Measurements from ENCODE around the gene KSR1. TPM values are rescaled to one million over a fixed set of nuclear protein-coding genes. Genes with fewer than 3 reads are reported as not detected.

Gene KSR1
- total and polyA plus RNA-seq, 10 of the 15 experiments (the other 5 are each of a cell fraction or from before 2014, with no cell fraction given) = 0.97 to 66.6 (median 22.9) TPM

- H2AFZ ChIP-seq (ENCODE audit: control insufficient read depth, low read depth, low read length) = no peak overlapping the region
- intact Hi-C loops (cut with micrococcal nuclease; ENCODE audit: unreplicated experiment) = no loop called here
- H4K20me1 ChIP-seq (ENCODE audit: control insufficient read depth, insufficient read depth) = no peaks in the 10 kb centered on the region
- CTCF ChIA-PET = no interaction called here
- DNase-seq (ENCODE audit: low read depth, low spot score) (no peak), ATAC-seq (no peak), FAIRE-seq (no peak)
- 10% methylated on average over 5 of the region's 5 CpGs for WGBS (ENCODE audit: insufficient coverage, insufficient replicate concordance, low lambda C conversion rate, missing lambda C conversion rate)
- RAD21 ChIA-PET (ENCODE audit: unreplicated experiment) = no interaction called here
- POLR2A ChIA-PET = no interaction called here
- no peak overlapping the region for H3K4me2 ChIP-seq (ENCODE audit: control insufficient read depth, insufficient read depth)
- H3K27me3 ChIP-seq (replicated peaks in 1 of 2; ENCODE audit: control insufficient read depth in 2 of 2, insufficient read depth in 2 of 2, low read length in 1 of 2) = no peaks in the 10 kb centered on the region; a peak in 1 of 4 replicates
- no peaks in the 10 kb centered on the region for H3K9me3 ChIP-seq (replicated peaks; ENCODE audit: control insufficient read depth, insufficient read depth, low read length)
- SMC1A ChIA-PET (ENCODE audit: uncharacterized antibody, unreplicated experiment) = no interaction called here
- H3K79me2 ChIP-seq (ENCODE audit: control insufficient read depth, insufficient read depth, low read length) = no peaks in the 10 kb centered on the region
- H3K36me3 ChIP-seq (ENCODE audit: control insufficient read depth in 2 of 2, insufficient read depth in 2 of 2, low read length in 1 of 2) = no peaks in the 10 kb centered on the region
- no peak overlapping the region for H3K27ac ChIP-seq (ENCODE audit: control insufficient read depth, insufficient read depth)
- H3K9ac ChIP-seq (ENCODE audit: control insufficient read depth, insufficient read depth, low read length) = no peak overlapping the region
- TF ChIP-seq RUNX3 (IDR thresholded peaks at IDR 0.05; ENCODE audit: low read length) = no peak
- TF ChIP-seq PAX5 (IDR thresholded peaks at IDR 0.05; ENCODE audit: borderline replicate concordance, low read depth, low read length) = no peak
- no peak for TF ChIP-seq SP1 (IDR thresholded peaks at IDR 0.05; ENCODE audit: low read depth, low read length)
- TF ChIP-seq IRF3 (IDR thresholded peaks at IDR 0.05) = no peak
- TF ChIP-seq ZNF592 (IDR thresholded peaks at IDR 0.05) = no peak
- TF ChIP-seq NBN (IDR thresholded peaks at IDR 0.05) = no peak
- TF ChIP-seq FOXK2 (IDR thresholded peaks at IDR 0.05) = no peak
- TF ChIP-seq NFIC (IDR thresholded peaks at IDR 0.05; ENCODE audit: low read depth, low read length) = no peak
- H3K4me1 ChIP-seq (ENCODE audit: control insufficient read depth, insufficient read depth, low read length) = no peaks in the 10 kb centered on the region
- in situ Hi-C loops (cut with MboI) = loop anchor here (10.0 kb wide), 1 partner anchor 75 kb away; no protein-coding TSS in a partner anchor
- BruUV-seq (replicated peaks) = no TSS peak
- H3K4me3 ChIP-seq = no peak overlapping the region
Measured at GRCh38 chr17:27669850-27670249, 213.6 kb downstream of the KSR1 start.

All from GM12878 (cell line).